H1 (cell line): ENCODE results near the gene RCSD1. TPM values are rescaled to one million over a fixed set of nuclear protein-coding genes. Genes with fewer than 3 reads are reported as not detected.

Experiments used
- CTCF ChIA-PET: fragments of 300-600 bp; sonication (Branson Sonifier 250); formaldehyde crosslinking; loops from one replicate; lab custom pipeline; 2021; ENCODE audit not compliant: partially characterized antibody; lab: Charles Lee
- POLR2A ChIA-PET: fragments of 300-600 bp; sonication (Branson Sonifier 250); formaldehyde crosslinking; loops from one replicate; lab custom pipeline; 2021; ENCODE audit warnings: inconsistent platforms; ENCODE audit not compliant: partially characterized antibody; lab: Charles Lee
- DNase-seq, 2 experiments: peaks; one replicate each; pipeline versions ENCODE4 v3.0.0 to v3.0.0-alpha.2; 2010 to 2022; ENCODE audit warnings: low spot score in 2 of 2, low read depth in 1 of 2, mixed read lengths in 1 of 2
- FAIRE-seq: peaks from 2 replicates; lab custom pipeline; 2011; peaks lifted over from hg19 to GRCh38; lab: Jason Lieb, UNC
- H2AFZ ChIP-seq: 2 replicates; pipeline ENCODE4 v1.8.1; 2012; ENCODE audit warnings: low read length, inconsistent platforms
- H2AK5ac ChIP-seq: 2 replicates; pipeline ENCODE4 v1.6.1; 2013; ENCODE audit warnings: low read depth, low read length
- H2BK120ac ChIP-seq: replicated peaks from 2 replicates; pipeline ENCODE3; 2013; ENCODE audit warnings: low read depth, low read length, inconsistent platforms
- H2BK12ac ChIP-seq: 2 replicates; pipeline ENCODE4 v1.6.1; 2013; ENCODE audit warnings: low read depth, low read length
- H2BK15ac ChIP-seq: 2 replicates; pipeline ENCODE4 v1.6.1; 2013; ENCODE audit warnings: low read length
- H2BK20ac ChIP-seq: 2 replicates; pipeline ENCODE4 v1.6.1; 2013; ENCODE audit warnings: low read length
- H2BK5ac ChIP-seq: 2 replicates; pipeline ENCODE4 v1.6.1; 2013; ENCODE audit warnings: low read depth, low read length
- H3K14ac ChIP-seq: 2 replicates; pipeline ENCODE4 v1.6.1; 2013; ENCODE audit warnings: inconsistent platforms; ENCODE audit not compliant: insufficient read length
- H3K18ac ChIP-seq: 2 replicates; pipeline ENCODE4 v1.6.1; 2013; ENCODE audit warnings: low read length; ENCODE audit errors: extremely low read depth
- H3K23ac ChIP-seq: 2 replicates; pipeline ENCODE4 v1.6.1; 2013; ENCODE audit warnings: inconsistent platforms; ENCODE audit not compliant: insufficient read length
- H3K23me2 ChIP-seq: 2 replicates; pipeline ENCODE4 v1.6.1; 2013; ENCODE audit warnings: low read depth, low read length
- H3K27ac ChIP-seq: 2 replicates; pipeline ENCODE4 v1.6.1; 2011; ENCODE audit warnings: low read depth, low read length, inconsistent platforms
- H3K27me3 ChIP-seq, 4 experiments: replicated peaks in 1 of 4; 1 replicate in 1 of 4; 2 replicates in 3 of 4; pipeline versions ENCODE4 v1.6.1 to v1.8.1; 2011 to 2013; ENCODE audit warnings: low read length in 3 of 4, mild to moderate bottlenecking in 3 of 4, inconsistent platforms in 2 of 4, mixed read lengths in 2 of 4, moderate library complexity in 1 of 4; ENCODE audit not compliant: control insufficient read depth in 3 of 4, insufficient read depth in 3 of 4; ENCODE audit errors: extremely low read depth in 1 of 4
- H3K36me3 ChIP-seq, 4 experiments: 2 replicates each; pipeline versions ENCODE4 v1.6.1 to v1.8.1; 2011 to 2013; ENCODE audit warnings: mild to moderate bottlenecking in 4 of 4, low read length in 3 of 4, moderate library complexity in 2 of 4, control low read depth in 1 of 4, inconsistent platforms in 1 of 4; ENCODE audit not compliant: insufficient read depth in 4 of 4, control insufficient read depth in 2 of 4
- H3K4ac ChIP-seq: replicated peaks from 2 replicates; pipeline ENCODE3; 2013; ENCODE audit warnings: low read length, low read depth, mixed read lengths, inconsistent platforms; ENCODE audit not compliant: insufficient read length
- H3K4me1 ChIP-seq, 4 experiments: replicated peaks in 1 of 4; 1 replicate in 1 of 4; 2 replicates in 3 of 4; pipeline versions ENCODE4 v1.6.1 to v1.8.1; 2011 to 2013; ENCODE audit warnings: low read length in 3 of 4, inconsistent platforms in 2 of 4, mixed read lengths in 1 of 4; ENCODE audit not compliant: insufficient read depth in 4 of 4, control insufficient read depth in 3 of 4
- H3K4me2 ChIP-seq, 2 experiments: 2 replicates each; pipeline versions ENCODE4 v1.6.1 to v1.8.1; 2011 to 2013; ENCODE audit warnings: low read depth in 2 of 2, low read length in 2 of 2, control low read depth in 1 of 2, inconsistent platforms in 1 of 2, mild to moderate bottlenecking in 1 of 2; ENCODE audit not compliant: insufficient read depth in 1 of 2
- H3K4me3 ChIP-seq, 4 experiments: fragments of 200-600, 300-600 bp in 1 of 4; sonication (generic), shearing (Covaris generic), sonication (Bioruptor Twin) in 1 of 4; 2 replicates each; pipeline versions ENCODE4 v1.5.1 to v1.8.1; 2011 to 2016; ENCODE audit warnings: low read length in 4 of 4, low read depth in 3 of 4, control low read depth in 2 of 4, inconsistent platforms in 2 of 4, mild to moderate bottlenecking in 2 of 4, mixed read lengths in 1 of 4, moderate library complexity in 1 of 4; ENCODE audit not compliant: insufficient read depth in 2 of 4; ENCODE audit errors: extremely low read depth in 1 of 4
- H3K56ac ChIP-seq: replicated peaks from 2 replicates; pipeline ENCODE3; 2013; ENCODE audit warnings: low read depth, mild to moderate bottlenecking, mixed read lengths, low read length, inconsistent platforms; ENCODE audit not compliant: insufficient read length
- H3K79me1 ChIP-seq: 2 replicates; pipeline ENCODE4 v1.6.1; 2013; ENCODE audit warnings: low read depth, low read length, control low read depth
- H3K79me2 ChIP-seq, 2 experiments: 2 replicates each; pipeline versions ENCODE4 v1.6.1 to v1.8.1; 2012 to 2013; ENCODE audit warnings: low read length in 2 of 2, mild to moderate bottlenecking in 2 of 2, inconsistent platforms in 1 of 2; ENCODE audit not compliant: insufficient read depth in 2 of 2, control insufficient read depth in 1 of 2
- H3K9ac ChIP-seq, 4 experiments: replicated peaks in 1 of 4; 1 replicate in 1 of 4; 2 replicates in 3 of 4; pipeline versions ENCODE4 v1.6.1 to v1.8.1; 2011 to 2013; ENCODE audit warnings: low read depth in 3 of 4, low read length in 3 of 4, control low read depth in 2 of 4, mild to moderate bottlenecking in 2 of 4, moderate library complexity in 2 of 4, inconsistent platforms in 1 of 4; ENCODE audit errors: extremely low read depth in 1 of 4
- H3K9me3 ChIP-seq, 2 experiments: 2 replicates each; pipeline versions ENCODE4 v1.6.1 to v1.8.1; 2012 to 2013; ENCODE audit warnings: mild to moderate bottlenecking in 2 of 2, moderate library complexity in 2 of 2, control low read depth in 1 of 2, inconsistent platforms in 1 of 2, low read depth in 1 of 2, low read length in 1 of 2, mixed read lengths in 1 of 2; ENCODE audit not compliant: insufficient read depth in 2 of 2
- H4K20me1 ChIP-seq, 2 experiments: replicated peaks in 1 of 2; 2 replicates each; pipeline versions ENCODE3 to v1.8.1; 2011 to 2013; ENCODE audit warnings: inconsistent platforms in 2 of 2, low read length in 2 of 2, mild to moderate bottlenecking in 1 of 2; ENCODE audit not compliant: insufficient read depth in 2 of 2, control insufficient read depth in 1 of 2
- H4K5ac ChIP-seq: 2 replicates; pipeline ENCODE4 v1.6.1; 2013; ENCODE audit warnings: low read length, low read depth, mixed read lengths, inconsistent platforms; ENCODE audit not compliant: insufficient read length
- H4K8ac ChIP-seq: 2 replicates; pipeline ENCODE4 v1.8.0; 2013; ENCODE audit warnings: mild to moderate bottlenecking, moderate library complexity, low read length, inconsistent platforms; ENCODE audit not compliant: insufficient read depth; ENCODE audit errors: extremely low read depth
- H4K91ac ChIP-seq: replicated peaks from 2 replicates; pipeline ENCODE3; 2013; ENCODE audit warnings: low read length, mixed read lengths, inconsistent platforms; ENCODE audit not compliant: insufficient read length
- ZNF274 ChIP-seq: IDR thresholded peaks from 2 replicates; pipeline ENCODE4 v1.7.0; 2012; ENCODE audit warnings: low read length, borderline replicate concordance; ENCODE audit errors: extremely low read depth
- WGBS, 2 experiments: shearing (Covaris generic) in 1 of 2; methylation state at CpG; one replicate each; pipeline versions ENCODE4 v1.1.6 to v1.1.7; 2013 to 2015; ENCODE audit warnings: low lambda C conversion rate in 2 of 2, mixed read lengths in 2 of 2, inconsistent platforms in 1 of 2, low coverage in 1 of 2, missing lambda C conversion rate in 1 of 2; ENCODE audit not compliant: insufficient replicate concordance in 2 of 2, insufficient coverage in 1 of 2, insufficient read length in 1 of 2; ENCODE audit errors: extremely low coverage in 1 of 2, missing lambda C conversion rate in 1 of 2; 5-methylcytosine and 5-hydroxymethylcytosine counted together
- polyA plus RNA-seq, 7 experiments: library from polyadenylated mRNA; depleted of rRNA in 3 of 7; stranded (reverse) in 5 of 7; unstranded in 2 of 7; fragments of >200 nt in 5 of 7; fragments of 200-250 nt in 2 of 7; gene quantifications; 1 replicate in 5 of 7; 2 replicates in 1 of 7; 4 replicates in 1 of 7; pipeline versions ENCODE4 v1.2.1 to v1.2.3, GENCODE V29; 2011 to 2013; ENCODE audit warnings: missing spikeins in 2 of 7, mixed read lengths in 2 of 7
- total RNA-seq: library from RNA; stranded (reverse); fragmentation: NEBNext Ultra II Directional; extraction: Animal tissue kit (Norgen Biotek cat#: 25700); gene quantifications from 2 replicates; pipeline ENCODE4 v1.2.1, GENCODE V29; 2021

RCSD1 gene
- total and polyA plus RNA-seq, 2 of the 8 experiments (the other 6 are each of a cell fraction or from before 2014, with no cell fraction given) = 0.47 to 0.69 TPM

GRCh38 chr1:167674156-167674555, 44.1 kb downstream of the RCSD1 start:
- no peak overlapping the region for H2BK5ac ChIP-seq

More at GRCh38 chr1:167674156-167674555, 44.1 kb downstream of the RCSD1 start:
- H4K8ac ChIP-seq = no peak overlapping the region
- no peak for TF ChIP-seq ZNF274
- CTCF ChIA-PET = interaction anchor here (0.7 to 3.9 kb wide), 5 partner anchors 10 to 141 kb away, joined by 3 to 30 read pairs (median 6); no protein-coding TSS in a partner anchor
- H3K4me1 ChIP-seq = peaks cover 0 to 4% (median 0%) of the 10 kb centered on the region in 4 experiments; a peak in 1 of 7 replicates
- no peak overlapping the region for H2BK120ac ChIP-seq
- H3K27me3 ChIP-seq = no peaks in the 10 kb centered on the region
- 78% methylated on average over 2 of the region's 2 CpGs; no CpG with 5 or more reads in 1 of the 2 experiments for WGBS, 2 experiments
- no peak overlapping the region for H4K5ac ChIP-seq
- no peak overlapping the region for H3K18ac ChIP-seq
- no peak overlapping the region for H4K91ac ChIP-seq
- no peak overlapping the region for H3K9ac ChIP-seq
- no peak overlapping the region for H3K27ac ChIP-seq
- no peak for DNase-seq
- H3K9me3 ChIP-seq = no peaks in the 10 kb centered on the region
- H2BK15ac ChIP-seq = no peak overlapping the region
- H2BK12ac ChIP-seq = no peak overlapping the region
- H2AFZ ChIP-seq = no peak overlapping the region
- H3K23me2 ChIP-seq = no peaks in the 10 kb centered on the region; the same call in 1 of the 2 replicates
- no peak overlapping the region for H3K14ac ChIP-seq
- H3K79me1 ChIP-seq = no peaks in the 10 kb centered on the region
- H3K4ac ChIP-seq = no peak overlapping the region
- H3K79me2 ChIP-seq = no peaks in the 10 kb centered on the region
- no peaks in the 10 kb centered on the region for H4K20me1 ChIP-seq
- H3K36me3 ChIP-seq = no peaks in the 10 kb centered on the region
- no peak overlapping the region for H3K56ac ChIP-seq
- H2BK20ac ChIP-seq = no peak overlapping the region
- POLR2A ChIA-PET = no interaction called here
- no peak overlapping the region for H3K4me2 ChIP-seq
- H3K4me3 ChIP-seq = no peak overlapping the region
- H3K23ac ChIP-seq = no peak overlapping the region
- no peak overlapping the region for H2AK5ac ChIP-seq
- FAIRE-seq = no peak
